Thyroid gland (tissue), 4 donors: Measurements from ENCODE around the gene CNMD. TPM values are rescaled to one million over a fixed set of nuclear protein-coding genes. Genes with fewer than 3 reads are reported as not detected.

Source experiments
- DNase-seq, 2 donors: peaks; one replicate each; pipeline ENCODE4 v3.0.0-alpha.2; 2019
- H3K27ac ChIP-seq, 3 donors: fragments of 200-600 bp; sonication (generic); 1 replicate in 2 of 3; 2 replicates in 1 of 3; pipeline ENCODE4 v1.5.1; 2016 to 2019; ENCODE audit warnings: mild to moderate bottlenecking in 1 of 3, moderate library complexity in 1 of 3
- H3K27me3 ChIP-seq: fragments of 200-600 bp; sonication (generic); one replicate; pipeline ENCODE4 v1.5.1; 2019
- H3K36me3 ChIP-seq, 2 donors: fragments of 200-600 bp; sonication (generic); one replicate each; pipeline ENCODE4 v1.5.1; 2016 to 2019
- H3K4me1 ChIP-seq, 2 donors: fragments of 200-600 bp; sonication (generic); one replicate each; pipeline ENCODE4 v1.5.1; 2017 to 2019
- H3K4me3 ChIP-seq, 3 donors: fragments of 200-600 bp; sonication (generic); replicated peaks in 1 of 3; 1 replicate in 2 of 3; 2 replicates in 1 of 3; pipeline ENCODE4 v1.5.1; 2016; ENCODE audit warnings: mild to moderate bottlenecking in 1 of 3
- H3K9me3 ChIP-seq: fragments of 200-600 bp; sonication (generic); one replicate; pipeline ENCODE4 v1.5.1; 2017
- CTCF ChIP-seq, 6 experiments: fragments of 200-600 bp in 3 of 6; fragments of 450-650 bp in 3 of 6; sonication (generic) in 3 of 6; IDR thresholded peaks; one replicate each; pipeline ENCODE4 v1.5.1; 2016 to 2019; ENCODE audit warnings: antibody characterized with exemption in 6 of 6, mild to moderate bottlenecking in 2 of 6, inconsistent platforms in 1 of 6, moderate library complexity in 1 of 6
- POLR2A ChIP-seq, 2 donors: fragments of 450-650 bp; IDR thresholded peaks; one replicate each; pipeline ENCODE4 v1.6.1; 2017; ENCODE audit warnings: antibody characterized with exemption in 2 of 2, mild to moderate bottlenecking in 2 of 2, moderate library complexity in 1 of 2
- WGBS, 2 donors: methylation state at CpG; one replicate each; pipeline ENCODE4 v1.1.5; 2017; 5-methylcytosine and 5-hydroxymethylcytosine counted together
- intact Hi-C: fragments of 100-400 bp; cut with DNase I; formaldehyde crosslinking; loops from one replicate; pipeline ENCODE4 v1.15.1; 2023
- total RNA-seq, 4 donors: library from RNA; depleted of rRNA; stranded (reverse); fragments of >200 nt; gene quantifications; one replicate each; pipeline ENCODE4 v1.2.3, GENCODE V29; 2016

The CNMD gene
- total RNA-seq, 4 donors from 2014 or later = 0.40 to 2.5 (median 0.85) TPM

GRCh38 chr13:52738719-52739467 lies 727 bp downstream of the CNMD start:
- Histone ChIP-seq H3K4me1 (peaks cover 17 to 22% of the 10 kb centered on the region in 2 donors), H3K9me3 (no peaks in the 10 kb centered on the region), H3K4me3 (peak overlapping the region in 1 of 3 donors; percentile 23), H3K36me3 (no peaks in the 10 kb centered on the region), H3K27me3 (no peaks in the 10 kb centered on the region), H3K27ac (no peak overlapping the region)
- intact Hi-C loops = no loop called here
- TF ChIP-seq CTCF (IDR thresholded peaks at IDR 0.05) = peak in 4 of 6 experiments; percentile 14 to 52 (median 38)
- no peak for TF ChIP-seq POLR2A (IDR thresholded peaks at IDR 0.05)
- peak; percentile 10 to 11 for DNase-seq
- WGBS, 2 donors = 11 to 13% methylated on average over 26 to 29 of the region's 75 CpGs

DNA sequence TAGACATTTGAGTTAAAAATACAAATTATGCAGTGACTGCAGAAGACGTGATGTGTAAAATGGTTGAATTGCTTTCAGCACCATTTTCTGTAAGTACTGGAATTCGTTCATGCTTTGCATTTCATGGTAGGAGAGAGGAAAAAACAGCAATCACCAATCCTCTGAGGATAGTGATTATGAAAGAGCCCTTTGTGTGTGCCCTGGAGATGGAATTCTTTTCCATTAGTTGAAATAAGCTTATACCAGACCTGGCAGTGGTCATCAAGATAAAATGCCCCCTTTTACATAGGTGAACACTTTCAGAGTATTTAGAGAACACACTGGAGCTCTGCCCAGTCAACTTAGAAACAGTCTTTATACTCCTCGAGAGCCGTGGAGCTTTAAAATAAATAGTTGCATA lies 1.7 kb downstream of the CNMD start:
- intact Hi-C loops = no loop called here
- DNase-seq = no peak
- Histone ChIP-seq H3K4me3 (no peak overlapping the region), H3K9me3 (no peaks in the 10 kb centered on the region), H3K36me3 (no peaks in the 10 kb centered on the region), H3K27me3 (no peaks in the 10 kb centered on the region), H3K27ac (no peak overlapping the region), H3K4me1 (peaks cover 17 to 22% of the 10 kb centered on the region in 2 donors)
- TF ChIP-seq CTCF (IDR thresholded peaks at IDR 0.05) (no peak), POLR2A (IDR thresholded peaks at IDR 0.05) (no peak)
- WGBS, 2 donors = 30 to 42% methylated on average over 4 of the region's 4 CpGs

DNA sequence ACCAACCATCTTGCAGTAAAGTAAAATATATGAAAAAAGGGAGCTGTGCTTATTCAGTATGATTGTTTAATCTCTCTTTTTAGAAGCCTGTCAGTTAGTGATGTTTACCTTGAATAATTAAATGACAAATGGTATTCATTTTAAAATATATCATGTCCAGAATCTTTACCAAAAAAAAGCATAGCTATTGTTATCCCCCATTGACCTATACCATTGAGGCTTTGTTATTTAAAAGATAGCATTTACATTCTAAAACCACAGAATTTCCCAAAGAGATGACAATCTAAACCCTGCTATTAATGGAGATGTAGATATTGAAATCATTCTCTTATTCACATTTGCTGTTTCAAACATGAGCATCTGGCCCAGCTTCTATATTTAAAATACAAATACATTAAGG lies 2.2 kb downstream of the CNMD start:
- Histone ChIP-seq H3K36me3 (no peaks in the 10 kb centered on the region), H3K27me3 (no peaks in the 10 kb centered on the region), H3K4me3 (no peak overlapping the region), H3K9me3 (no peaks in the 10 kb centered on the region), H3K4me1 (peaks cover 17 to 22% of the 10 kb centered on the region in 2 donors), H3K27ac (no peak overlapping the region)
- TF ChIP-seq CTCF (IDR thresholded peaks at IDR 0.05) (no peak), POLR2A (IDR thresholded peaks at IDR 0.05) (no peak)
- no peak for DNase-seq
- intact Hi-C loops = no loop called here

DNA sequence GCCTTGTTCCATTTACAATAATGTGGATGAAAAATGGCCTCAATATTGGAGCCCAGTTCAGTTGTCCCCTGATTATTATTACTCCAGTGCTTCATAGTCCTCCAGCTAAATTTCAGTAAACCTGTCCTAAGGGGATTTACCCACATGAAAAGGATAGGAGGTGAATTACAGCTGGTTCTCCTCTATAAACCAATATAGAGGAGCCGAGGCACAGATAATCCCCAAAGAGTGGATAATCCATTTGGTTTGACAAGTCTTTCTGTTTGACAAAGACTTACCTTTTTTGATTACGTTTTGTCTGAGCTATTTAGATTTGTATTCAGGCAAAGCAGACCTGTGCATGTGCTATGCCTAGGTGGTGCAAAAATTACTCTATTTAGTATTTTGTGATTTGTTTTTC lies 2.7 kb downstream of the CNMD start:
- no peak for DNase-seq
- no peaks in the 10 kb centered on the region for H3K27me3 ChIP-seq
- 86 to 92% methylated on average over 2 of the region's 2 CpGs for WGBS, 2 donors
- peaks cover 17 to 22% of the 10 kb centered on the region in 2 donors for H3K4me1 ChIP-seq
- no peaks in the 10 kb centered on the region for H3K9me3 ChIP-seq
- no peaks in the 10 kb centered on the region for H3K36me3 ChIP-seq
- intact Hi-C loops = no loop called here
- TF ChIP-seq CTCF (IDR thresholded peaks at IDR 0.05) = no peak
- no peak for TF ChIP-seq POLR2A (IDR thresholded peaks at IDR 0.05)
- no peak overlapping the region for H3K4me3 ChIP-seq
- H3K27ac ChIP-seq = no peak overlapping the region

DNA sequence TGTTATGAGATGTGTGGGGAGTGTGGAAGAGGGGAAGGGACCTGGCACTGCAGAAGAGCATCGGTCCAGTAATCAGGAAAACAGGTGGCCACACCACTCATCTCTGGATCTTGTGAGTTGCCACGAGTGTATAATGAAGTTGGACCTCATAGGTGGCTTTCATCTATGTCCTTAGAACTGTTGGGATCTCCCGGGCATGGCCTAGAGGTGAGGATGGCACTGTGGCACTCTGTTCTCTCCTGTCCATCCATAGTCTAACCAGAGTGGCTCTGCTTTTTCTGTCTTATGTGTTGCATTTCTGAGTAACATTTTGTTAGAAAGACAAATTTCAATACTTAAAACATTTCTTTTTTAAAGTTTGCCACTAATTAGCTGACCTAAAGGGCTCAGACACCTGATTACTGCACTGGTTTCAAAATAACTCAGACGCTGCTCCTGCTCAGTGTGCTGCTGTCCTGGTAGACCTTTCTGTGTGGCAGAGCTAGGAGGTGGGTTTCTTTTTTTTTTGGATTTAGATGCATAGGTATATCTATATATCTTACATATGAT lies 5.5 kb downstream of the CNMD start:
- 90 to 91% methylated on average over 4 of the region's 4 CpGs for WGBS, 2 donors
- intact Hi-C loops = no loop called here
- Histone ChIP-seq H3K36me3 (no peaks in the 10 kb centered on the region), H3K27me3 (no peaks in the 10 kb centered on the region), H3K4me3 (no peak overlapping the region), H3K4me1 (peaks cover 13 to 19% of the 10 kb centered on the region in 2 donors), H3K27ac (no peak overlapping the region), H3K9me3 (no peaks in the 10 kb centered on the region)
- DNase-seq = no peak
- TF ChIP-seq CTCF (IDR thresholded peaks at IDR 0.05) (no peak), POLR2A (IDR thresholded peaks at IDR 0.05) (no peak)
